22Rv1 (cell line): ENCODE measurements around the gene RRP12.

Source experiments
- H3K27ac ChIP-seq: fragments of 450-650 bp; 2 replicates; pipeline ENCODE4 v1.5.1; 2017
- ZFX ChIP-seq: fragments of 450-650 bp; IDR thresholded peaks from 2 replicates; pipeline ENCODE4 v1.6.1; 2017; ENCODE audit warnings: antibody characterized with exemption, borderline replicate concordance
- TF ChIP-seq, protein P1 (sequence below): fragments of 450-650 bp; IDR thresholded peaks from 2 replicates; pipeline ENCODE4 v1.5.1; 2017; ENCODE audit warnings: mild to moderate bottlenecking

RRP12 gene

DNA sequence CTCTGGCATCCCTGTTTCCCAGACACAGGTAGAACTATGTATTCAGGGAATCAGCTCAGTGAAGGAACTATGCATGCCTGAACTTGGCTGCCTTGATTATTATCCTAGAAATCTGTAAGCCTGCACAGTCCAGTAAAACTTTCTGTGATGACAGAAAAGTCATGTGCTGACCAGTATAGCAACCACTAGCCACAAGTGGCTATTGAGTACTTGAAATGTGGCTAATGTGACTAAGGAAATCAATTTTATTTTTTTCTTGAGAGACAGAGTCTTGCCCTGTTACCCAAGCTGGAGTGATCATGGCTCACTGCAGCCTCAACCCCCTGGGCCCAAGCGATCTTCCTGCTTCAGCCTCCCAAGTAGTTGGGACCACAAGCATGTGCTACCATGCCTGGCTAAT is 41.1 kb upstream of the RRP12 start:
- TF ChIP-seq, protein P1, sequence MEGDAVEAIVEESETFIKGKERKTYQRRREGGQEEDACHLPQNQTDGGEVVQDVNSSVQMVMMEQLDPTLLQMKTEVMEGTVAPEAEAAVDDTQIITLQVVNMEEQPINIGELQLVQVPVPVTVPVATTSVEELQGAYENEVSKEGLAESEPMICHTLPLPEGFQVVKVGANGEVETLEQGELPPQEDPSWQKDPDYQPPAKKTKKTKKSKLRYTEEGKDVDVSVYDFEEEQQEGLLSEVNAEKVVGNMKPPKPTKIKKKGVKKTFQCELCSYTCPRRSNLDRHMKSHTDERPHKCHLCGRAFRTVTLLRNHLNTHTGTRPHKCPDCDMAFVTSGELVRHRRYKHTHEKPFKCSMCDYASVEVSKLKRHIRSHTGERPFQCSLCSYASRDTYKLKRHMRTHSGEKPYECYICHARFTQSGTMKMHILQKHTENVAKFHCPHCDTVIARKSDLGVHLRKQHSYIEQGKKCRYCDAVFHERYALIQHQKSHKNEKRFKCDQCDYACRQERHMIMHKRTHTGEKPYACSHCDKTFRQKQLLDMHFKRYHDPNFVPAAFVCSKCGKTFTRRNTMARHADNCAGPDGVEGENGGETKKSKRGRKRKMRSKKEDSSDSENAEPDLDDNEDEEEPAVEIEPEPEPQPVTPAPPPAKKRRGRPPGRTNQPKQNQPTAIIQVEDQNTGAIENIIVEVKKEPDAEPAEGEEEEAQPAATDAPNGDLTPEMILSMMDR = no peak
- TF ChIP-seq ZFX = no peak
- H3K27ac ChIP-seq = no peak overlapping the region

DNA sequence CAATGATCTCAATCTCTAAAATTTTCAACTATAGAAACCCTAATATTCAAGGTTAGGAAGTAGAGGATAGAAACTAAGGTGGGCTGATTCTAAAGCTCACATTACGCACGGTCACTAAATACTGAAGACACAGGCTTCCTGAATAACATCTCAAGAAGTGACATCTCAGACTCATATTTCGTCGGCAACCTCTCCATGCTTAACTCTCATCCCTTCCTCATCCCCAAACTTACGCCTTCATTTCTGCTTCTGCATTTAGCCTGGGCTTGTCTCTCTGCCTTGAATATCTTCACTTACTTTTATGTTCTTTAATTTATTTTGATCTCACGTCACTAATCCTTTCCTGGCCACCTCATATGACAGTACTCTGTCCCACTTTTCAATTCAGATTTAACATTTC is 34.1 kb upstream of the RRP12 start:
- H3K27ac ChIP-seq = no peak overlapping the region
- TF ChIP-seq ZFX = no peak
- TF ChIP-seq, protein P1 = no peak

DNA sequence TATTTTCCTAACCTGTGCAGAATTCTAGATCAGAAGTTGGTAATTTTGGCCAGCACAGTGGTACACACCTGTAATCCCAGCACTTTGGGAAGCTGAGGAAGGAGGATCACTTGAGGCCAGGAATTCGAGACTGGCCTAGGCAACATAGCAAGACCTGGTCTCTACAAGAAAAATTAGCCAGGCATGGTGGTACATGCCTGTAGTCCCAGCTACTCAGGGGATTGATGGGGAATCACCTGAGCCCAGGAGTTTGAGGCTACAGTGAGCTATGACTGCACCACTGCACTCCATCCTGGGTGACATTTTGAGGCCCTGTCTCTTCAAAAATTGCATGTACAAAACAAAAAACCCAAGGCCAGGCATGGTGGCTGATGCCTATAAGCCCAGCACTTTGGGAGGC is 33.4 kb upstream of the RRP12 start:
- TF ChIP-seq, protein P1 = no peak
- TF ChIP-seq ZFX = no peak
- H3K27ac ChIP-seq = peak overlapping the region; percentile 12; the same call in 1 of the 2 replicates

DNA sequence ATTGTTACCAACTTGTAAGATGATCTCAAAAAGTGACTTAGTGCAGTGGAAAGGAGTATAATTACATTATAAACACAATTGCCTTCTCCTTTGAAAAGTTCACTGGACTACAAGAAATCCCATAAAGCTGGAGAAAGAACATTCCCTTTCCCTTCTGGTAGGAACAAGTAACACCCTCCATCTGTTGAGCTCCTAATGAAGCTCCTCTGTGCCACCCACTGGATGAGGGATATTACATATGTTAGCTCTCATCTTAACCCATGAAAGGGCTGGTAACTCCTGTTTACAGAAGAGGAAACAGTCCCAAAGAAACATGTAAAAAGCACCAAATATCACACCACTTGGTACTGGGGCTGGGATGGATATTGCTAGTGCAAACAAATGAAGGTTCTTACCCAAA is 32.9 kb upstream of the RRP12 start:
- peak overlapping the region; percentile 12; the same call in 1 of the 2 replicates for H3K27ac ChIP-seq
- TF ChIP-seq ZFX = no peak
- TF ChIP-seq, protein P1 = no peak

DNA sequence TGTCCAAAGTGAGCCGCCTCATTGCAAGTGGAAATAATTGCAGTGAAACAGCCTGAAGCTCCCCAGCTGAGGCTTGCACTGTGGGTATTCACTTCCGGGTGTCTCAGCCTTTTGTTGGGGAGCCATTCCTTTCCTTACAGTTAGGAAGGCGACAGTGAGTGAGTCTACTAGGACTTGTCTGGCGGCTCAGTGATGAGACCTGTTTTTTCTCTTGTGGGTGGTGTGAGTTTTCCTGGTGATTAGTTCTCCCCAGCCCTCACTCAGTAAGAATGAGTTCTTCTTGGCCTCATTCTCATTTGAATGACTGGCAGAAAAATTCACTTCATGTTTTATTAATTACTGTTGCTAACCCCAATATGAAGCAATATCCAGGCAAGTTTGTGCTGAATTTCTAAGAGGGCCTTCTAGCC is 27.4 kb upstream of the RRP12 start:
- TF ChIP-seq ZFX = no peak
- TF ChIP-seq, protein P1 = no peak
- H3K27ac ChIP-seq = peak overlapping the region; percentile 94; the same call in 1 of the 2 replicates

DNA sequence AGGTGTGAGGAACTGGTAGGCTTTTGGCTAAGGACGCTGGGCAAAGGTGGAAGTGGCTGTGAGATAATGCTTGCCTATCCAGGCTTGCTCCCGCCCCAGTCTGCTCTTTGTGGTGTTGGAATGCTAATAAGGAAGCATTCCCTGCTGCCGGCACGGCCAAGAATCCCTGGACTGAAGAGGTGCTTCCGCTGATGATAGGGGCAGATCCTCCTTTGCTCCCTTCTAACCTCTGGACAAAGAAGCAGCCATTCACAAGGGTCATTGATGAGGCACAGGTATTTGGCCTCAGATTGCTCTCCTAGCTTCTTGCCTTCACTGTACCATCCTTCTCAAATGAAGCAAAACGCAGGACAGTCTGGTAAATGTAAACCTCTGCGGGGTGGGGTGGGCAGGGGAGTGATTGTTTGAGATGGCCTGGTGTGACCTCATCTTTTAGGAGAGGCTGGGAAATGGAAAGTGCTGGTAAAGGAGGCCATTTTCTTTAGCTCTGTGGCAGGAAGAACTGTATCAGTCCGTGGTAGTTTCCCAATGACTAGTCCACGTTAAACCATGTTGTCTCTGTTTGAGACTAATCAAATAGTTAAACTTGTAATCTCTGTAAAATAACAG is 26.5 kb upstream of the RRP12 start:
- TF ChIP-seq, protein P1 = no peak
- no peak for TF ChIP-seq ZFX
- H3K27ac ChIP-seq = peak overlapping the region; percentile 94

DNA sequence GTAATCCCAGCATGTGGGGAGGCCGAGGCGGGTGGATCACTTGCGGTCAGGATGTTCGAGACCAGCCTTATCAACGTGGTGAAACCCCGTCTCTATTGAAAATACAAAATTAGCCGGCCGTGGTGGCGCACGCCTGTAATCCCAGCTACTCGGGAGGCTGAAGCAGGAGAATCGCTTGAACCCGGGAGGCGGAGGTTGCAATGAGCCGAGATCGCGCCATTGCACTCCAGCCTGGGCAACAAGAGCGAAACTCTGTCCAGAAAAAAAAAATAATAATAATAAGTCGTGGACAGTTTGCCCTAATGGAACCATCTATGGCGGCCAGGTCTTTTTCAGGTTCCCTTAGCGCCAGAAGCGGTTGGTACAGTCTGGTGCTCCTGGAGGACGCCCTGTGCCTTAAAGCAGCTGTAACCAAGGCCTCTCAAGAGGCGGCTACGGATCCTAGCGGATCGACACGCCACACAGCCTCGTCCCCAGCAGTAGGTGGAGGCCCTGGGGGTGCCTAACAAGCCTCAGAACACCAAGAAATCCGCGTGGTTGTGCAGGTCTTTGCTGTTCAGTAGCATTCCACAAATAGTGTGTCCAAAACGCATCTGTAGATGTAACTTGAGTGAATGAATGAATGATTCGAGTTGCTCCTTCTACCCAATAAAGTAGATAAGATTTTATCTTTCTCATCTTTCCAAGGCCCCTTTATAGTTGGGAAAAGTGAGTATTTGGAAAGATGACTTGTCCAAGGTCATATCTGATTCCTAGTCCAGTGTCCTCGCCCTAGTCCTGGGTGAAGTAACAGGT is 25.8 kb upstream of the RRP12 start:
- TF ChIP-seq, protein P1 = no peak
- TF ChIP-seq ZFX = no peak
- H3K27ac ChIP-seq = peak overlapping the region; percentile 94
